ENCODE data around the gene WNT11.

The WNT11 gene

DNA sequence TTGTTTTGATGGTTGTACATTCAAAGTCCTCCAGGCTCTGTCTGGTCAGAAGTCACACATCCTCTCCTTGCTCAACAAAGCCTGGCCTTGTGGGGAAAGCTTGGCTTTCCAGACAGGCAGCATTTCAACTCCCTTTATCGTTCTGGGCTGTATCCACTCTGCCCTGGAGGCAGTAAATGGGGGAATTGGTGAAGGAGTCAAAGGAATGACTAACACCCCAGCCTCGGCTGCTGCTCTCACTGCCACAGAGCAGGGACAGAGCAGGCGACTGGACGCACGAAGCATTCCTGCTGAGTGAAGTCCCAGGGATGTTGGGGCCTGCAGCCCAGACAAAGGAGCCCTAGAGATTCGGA is 52.8 kb downstream of the WNT11 start:
- no peak for DNase-seq (ENCODE audit: low read depth)

DNA sequence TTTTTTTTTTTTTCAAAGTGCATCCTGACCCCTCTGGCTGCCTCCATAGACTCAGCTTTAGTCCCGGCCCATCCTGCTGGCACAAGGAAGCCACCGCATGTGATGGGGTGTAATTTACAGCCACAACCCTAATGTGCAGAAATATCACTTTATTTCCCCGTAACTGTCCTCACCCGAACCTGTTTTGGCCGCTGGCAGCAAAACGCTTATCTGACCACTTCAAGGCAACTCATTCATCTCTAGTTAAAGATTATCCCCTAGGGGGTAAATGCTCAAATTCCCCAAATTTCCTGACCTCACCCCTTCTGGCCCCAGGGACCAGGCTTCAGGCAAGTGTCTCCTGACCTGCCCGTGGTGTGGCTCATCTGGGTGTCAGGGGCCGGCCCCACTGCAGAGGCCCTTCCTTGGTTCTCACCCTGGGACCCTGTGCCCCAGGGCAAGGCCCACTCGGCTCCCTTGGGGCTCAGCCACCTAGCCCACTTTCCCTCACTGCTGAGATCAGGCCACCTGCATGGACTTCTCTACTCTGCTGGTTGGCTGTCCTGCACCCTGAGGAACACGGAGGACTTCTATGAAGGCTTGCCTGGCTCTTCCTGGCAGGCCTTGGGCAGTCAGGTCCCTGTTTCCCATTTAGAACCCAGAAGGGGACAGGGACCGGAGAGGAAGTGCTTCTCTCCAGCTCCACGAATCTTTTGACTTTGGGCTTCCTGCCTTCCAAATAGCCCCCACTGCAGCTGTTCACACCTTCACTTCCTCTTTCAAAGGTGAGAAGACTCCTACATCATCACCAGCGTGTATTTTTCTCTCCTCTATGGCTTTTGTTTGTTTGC is 53.3 kb downstream of the WNT11 start:
- no peak for DNase-seq (ENCODE audit: low read depth)

DNA sequence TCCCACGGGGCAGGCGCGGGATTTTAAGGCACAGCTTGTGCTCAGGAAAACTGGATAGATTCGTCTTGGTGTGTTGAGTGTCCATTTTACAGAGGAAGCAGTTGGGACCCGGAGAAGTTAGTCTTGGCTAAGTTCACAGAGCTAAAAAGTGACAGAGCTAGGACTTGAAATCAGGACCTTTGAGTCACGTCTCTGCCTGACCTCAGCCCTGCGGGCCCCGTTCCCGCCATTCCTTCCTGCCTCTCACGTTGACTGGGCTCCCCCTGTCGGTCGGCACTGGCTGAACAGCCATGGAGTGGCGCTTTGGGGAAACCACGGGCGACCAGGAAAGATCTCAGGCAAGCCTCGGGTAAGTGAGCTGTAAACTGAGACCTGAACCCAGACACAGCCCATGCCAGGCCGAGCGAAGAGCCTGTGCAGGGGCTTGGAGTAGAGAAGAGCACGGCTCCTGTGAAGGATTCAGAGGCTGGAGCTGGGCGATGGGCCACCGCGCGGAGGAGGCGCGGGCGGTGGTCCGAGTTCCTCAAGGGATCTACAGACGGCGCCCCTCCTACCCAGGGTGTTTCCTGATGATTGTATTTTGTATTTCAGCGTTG is 54.1 kb downstream of the WNT11 start:
- peak; percentile 78 for DNase-seq (ENCODE audit: low read depth)

DNA sequence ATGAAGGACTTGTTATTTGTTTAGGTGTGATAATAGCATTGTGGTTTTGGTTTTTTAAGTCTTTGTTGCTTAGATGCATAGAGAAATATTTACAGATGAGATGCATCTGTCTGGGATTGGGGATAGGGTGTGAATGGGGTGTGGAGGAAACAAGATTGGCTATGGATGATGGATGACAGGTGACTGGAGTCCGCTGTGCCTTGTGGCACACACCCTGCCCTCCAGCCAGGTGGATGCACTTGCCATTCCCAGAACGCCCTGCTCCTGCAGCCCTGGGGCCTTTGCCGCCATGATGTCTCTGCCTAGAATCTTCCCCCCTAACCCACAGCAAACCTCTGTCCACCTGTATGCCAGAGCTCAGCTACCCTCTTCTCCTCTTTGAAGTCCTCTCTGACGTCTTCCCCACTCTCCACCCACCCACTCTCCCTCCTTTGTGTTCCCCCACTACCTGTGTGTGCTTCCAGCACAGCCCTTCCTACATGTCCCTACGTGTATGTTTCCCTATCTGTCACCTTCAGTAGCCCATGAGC is 54.7 kb downstream of the WNT11 start:
- no peak for DNase-seq (ENCODE audit: low read depth)

DNA sequence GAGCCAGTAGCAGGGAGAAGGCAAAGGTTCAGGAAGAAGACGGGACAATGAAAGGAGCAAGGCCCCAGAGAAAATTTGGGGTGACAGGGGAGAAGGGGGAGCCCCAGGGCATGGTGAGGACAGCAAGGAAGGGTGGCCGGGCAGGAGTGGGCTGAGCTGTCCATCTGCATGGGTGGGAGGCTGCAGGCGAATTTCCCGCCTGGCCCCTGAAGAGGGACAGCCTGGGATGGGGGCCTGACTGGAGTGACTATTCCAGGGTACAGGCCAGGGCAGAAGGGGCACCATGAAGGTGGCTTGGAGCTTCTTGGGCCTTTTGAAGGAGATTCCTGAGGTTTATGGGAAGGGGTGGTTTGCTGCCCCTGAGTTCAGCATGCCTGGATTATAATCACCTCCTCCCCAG is 56.2 kb downstream of the WNT11 start:
- no peak for DNase-seq (ENCODE audit: low read depth)

DNA sequence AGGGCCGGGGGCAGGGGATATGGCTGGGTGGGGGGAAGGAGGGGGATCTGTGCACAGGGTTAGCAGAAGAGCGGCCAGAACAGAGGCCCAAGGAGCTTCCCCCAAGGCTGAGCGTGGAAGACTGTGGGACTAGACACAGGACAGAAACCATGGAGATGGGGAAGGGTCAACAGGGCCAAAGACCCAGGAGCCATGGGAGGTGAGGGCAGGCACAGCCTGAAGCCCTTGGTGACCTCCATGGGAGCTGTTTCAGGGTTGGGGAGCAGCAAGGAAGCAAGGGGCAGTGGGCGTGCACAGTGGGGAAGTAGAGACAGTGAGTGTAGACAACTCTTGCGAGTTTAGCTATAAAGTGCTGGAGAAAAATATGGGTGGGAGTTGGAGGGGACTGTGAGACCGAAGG is 56.6 kb downstream of the WNT11 start:
- no peak for DNase-seq (ENCODE audit: low read depth)

DNA sequence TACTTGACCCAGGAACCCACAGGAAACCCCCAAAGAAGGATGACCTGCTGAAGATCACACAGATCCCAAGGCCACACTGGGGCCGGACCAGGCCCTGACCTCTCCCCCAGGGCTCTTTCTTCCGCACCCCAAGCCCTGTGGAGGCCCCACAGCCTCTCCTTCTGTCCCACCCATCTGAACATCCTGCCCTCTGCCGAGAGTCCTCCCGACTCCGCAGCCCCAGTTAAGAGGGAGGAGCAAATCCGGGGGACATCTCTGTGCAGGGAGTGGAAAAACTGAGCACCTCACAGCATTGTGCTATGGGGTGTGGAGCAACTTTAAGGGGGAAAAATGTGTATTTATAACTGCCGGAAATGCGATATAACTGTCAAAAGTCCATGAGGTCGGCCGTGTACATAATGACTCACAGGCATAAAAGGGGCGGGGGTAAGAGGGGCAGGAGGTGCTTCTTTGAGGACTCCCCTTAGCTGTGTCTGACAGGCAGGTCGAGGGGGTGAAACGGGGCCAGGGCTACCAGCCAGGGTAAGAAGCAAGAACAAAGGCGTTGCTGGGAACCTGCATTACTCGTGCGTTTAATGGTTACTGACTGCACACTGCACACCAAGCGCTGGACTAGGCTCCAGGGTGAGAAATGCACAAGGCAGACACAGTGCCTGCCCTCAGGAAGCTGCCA is 57.2 kb downstream of the WNT11 start:
- no peak for DNase-seq (ENCODE audit: low read depth)

DNA sequence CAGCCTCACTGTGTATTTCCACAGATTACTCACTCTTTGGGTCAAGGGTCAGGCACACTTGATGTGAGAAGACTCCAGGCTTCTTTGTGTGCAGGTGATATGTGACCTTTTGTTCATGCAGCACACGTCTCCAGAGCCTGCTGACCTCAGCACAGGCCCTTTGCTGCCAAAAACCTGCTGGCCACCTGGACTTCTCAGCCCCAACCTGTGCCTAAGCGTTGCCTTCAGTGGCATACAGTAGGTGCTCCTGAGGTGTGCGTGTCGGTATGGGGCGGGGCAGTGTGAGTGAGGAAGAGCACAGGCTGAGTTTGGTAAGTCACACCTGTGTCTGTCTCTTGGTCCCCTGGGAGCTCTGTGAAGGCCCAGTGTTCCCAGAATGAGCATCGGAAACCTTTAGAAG is 58.1 kb downstream of the WNT11 start:
- no peak for DNase-seq (ENCODE audit: low read depth)

DNA sequence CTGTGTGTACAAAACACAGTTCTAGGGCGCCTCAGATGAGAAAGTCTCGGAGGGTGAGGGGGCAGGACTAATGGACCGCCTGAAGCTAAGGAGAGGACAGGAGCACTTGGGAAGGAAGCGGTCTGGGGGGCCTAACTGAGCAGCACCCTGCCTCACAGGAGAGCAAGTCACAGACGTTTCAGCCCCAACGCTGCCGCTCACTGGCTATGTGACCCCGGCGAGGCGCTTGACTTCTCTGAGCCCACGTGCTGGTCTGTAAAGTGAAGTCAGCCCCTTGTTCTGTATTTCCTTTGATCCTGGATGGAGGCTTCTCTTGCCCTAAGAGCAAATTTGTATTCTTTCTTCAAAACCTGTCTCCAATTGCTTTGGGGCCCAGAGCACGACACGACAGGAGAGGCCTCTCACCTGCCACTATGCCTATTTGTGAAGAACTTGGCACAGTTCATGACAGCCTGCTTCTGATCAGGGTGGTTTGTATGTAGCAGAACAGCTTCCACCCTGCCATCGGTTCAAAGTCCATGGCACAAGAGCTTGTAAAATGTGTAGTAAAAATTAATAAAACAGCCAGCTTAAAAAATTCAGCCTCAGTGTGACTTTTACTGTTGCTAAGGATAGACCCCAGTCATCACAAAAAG is 59.1 kb downstream of the WNT11 start:
- DNase-seq (ENCODE audit: low read depth) = no peak

DNA sequence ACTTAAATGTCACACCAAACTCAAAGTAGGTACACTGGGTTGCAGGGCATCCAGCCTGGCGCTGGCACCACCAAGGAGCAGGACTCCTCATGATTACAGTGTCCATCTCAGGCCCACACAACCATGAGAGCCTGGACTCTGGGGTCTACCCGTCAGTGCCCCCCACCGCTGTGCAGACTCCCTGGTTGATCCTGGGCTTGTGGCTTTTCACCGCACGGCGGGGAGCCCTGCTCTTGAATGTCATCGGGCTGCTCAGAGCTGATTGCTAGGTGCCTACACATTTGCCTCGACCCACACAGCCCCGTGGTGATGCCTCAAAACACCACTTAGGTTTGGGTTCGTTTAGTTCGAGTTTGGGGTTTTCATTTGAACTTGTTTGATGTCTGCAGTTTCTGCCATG is 63.0 kb downstream of the WNT11 start:
- DNase-seq (ENCODE audit: low read depth) = no peak

DNA sequence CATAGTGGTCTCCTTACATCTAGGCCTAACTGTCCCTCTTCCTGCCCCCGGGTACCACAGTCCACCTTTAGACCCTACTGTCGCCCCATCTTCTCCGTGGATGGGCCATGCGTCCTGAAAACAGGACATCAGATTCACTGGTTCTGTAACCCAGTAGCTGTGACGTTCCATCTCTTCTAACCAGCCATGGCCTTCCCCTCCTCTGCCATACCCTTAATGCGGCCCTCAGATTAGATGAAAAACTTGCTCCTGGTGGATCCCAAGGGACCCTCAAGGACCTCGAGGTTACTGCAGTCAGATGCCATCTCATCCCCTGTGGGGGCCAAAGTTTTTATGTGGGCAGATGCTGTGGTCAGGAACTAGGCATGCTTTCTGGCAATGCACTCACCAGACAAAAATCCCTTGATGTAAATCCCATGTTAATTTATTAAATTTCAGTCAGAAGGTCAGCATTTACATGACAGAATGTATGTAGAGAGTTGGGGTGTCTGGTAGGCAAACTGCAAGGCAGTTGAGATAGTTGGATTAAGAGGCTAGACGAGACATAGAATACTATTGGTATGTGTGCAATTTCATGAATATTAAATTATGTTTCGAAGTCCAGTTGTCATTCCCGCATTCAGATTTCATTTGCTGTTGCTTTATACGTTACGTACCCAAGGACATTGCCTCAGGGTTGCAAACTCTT is 64.3 kb downstream of the WNT11 start:
- DNase-seq (ENCODE audit: low read depth) = no peak

DNA sequence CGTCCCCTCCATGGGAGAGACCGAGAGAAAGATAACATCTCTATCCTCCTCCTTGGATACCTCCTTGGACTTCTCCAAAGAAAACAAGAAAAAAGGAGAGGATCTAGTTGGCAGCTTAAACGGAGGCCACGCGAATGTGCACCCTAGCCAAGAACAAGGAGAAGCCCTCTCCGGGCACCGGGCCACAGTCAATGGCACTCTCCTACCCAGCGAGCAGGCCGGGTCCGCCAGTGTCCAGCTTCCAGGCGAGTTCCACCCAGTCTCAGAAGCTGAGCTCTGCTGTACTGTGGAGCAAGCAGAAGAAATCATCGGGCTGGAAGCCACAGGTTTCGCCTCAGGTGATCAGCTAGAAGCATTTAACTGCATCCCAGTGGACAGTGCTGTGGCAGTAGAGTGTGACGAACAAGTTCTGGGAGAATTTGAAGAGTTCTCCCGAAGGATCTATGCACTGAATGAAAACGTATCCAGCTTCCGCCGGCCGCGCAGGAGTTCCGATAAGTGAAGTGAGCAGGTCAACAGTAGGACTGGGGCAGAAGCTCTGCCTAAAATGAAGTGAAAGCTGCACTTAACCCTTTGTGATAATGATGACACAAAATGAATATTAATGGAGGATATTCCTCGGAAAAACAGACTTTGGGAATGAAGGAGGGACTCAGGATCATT is 65.3 kb downstream of the WNT11 start:
- no peak for DNase-seq (ENCODE audit: low read depth)

DNA sequence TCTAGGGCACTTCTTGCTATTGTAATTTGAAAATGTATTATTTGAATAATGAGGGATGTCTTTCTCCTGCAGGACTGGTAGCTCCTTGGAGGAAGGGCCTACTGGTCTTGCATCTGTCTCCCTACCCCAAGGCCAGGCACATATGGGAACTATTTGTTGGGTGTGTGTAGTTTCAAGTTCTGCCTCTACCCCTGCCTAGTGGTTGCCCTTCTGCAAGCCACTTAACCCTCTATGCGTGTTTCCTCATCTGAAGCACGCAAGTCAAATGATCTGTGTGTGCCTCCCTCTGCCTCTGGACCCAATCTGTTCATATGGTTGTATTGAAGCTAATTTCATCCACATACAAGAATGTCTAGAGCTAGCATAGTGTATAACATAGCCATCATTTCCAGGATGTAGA is 67.0 kb downstream of the WNT11 start:
- no peak for DNase-seq (ENCODE audit: low read depth)
